NCI-H146 treated with DMSO at 0.1 percent for 48 hours (cell line): ENCODE measurements around the gene HIGD1A.

Source experiments
- DNase-seq: peaks from one replicate; lab custom pipeline; 2025; ENCODE audit not compliant: unreplicated experiment; lab: John Stamatoyannopoulos, UW

HIGD1A gene

DNA sequence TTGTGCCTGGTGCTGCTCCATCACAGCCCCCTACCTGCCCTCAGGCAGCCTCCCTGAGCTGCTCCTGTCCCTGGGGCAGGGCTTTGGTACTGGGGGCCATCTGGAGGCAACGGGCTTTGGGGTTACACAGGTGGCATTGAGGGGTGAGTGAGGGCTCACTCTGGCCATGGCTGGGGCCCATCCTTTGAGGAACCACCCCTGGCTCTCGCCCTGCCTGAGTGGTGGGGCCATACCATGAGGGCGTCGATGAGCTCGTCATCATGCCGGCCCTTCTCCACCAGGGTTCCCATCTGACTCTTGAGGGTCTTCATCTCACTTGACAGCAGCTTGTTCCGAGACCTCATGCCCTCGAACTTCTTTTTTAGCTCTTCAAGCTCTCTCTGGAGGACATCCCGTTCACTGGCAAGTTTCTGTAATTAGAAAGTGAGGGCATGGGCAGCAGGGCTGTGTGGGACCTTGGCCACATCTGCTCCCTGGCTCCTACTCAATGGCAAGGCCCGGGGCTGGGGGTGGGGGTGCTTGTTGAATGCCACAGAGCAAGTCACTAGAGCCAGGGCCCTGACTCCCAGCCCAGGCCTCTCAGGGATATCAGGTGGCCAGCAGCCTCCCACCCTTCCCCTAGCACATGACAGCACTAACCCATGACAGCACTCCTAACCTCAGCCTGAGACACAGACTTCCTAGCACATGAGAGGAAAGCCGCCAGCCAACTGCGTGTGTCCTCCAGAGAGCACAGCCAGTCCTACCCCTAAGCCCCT is 64.7 kb downstream of the HIGD1A start:
- DNase-seq = no peak

DNA sequence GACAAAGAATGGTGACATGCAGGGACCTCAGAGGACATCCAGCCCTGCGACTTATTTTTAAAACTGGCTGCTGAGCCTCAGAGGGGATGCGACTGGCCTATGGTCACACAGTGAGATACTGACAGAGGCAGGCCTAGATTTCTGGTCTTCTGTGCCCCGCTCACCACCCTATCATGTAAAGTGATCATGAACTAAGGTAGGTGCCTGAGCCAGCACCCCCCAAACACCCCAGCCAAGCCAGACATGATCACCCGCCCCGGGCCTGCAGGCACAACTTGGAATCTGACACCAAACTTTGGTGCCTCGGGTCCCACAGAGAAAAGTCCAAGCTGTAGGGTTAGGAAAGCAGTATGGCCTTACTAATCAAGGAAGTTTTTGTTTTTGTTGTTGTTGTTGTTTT is 67.8 kb downstream of the HIGD1A start:
- no peak for DNase-seq

DNA sequence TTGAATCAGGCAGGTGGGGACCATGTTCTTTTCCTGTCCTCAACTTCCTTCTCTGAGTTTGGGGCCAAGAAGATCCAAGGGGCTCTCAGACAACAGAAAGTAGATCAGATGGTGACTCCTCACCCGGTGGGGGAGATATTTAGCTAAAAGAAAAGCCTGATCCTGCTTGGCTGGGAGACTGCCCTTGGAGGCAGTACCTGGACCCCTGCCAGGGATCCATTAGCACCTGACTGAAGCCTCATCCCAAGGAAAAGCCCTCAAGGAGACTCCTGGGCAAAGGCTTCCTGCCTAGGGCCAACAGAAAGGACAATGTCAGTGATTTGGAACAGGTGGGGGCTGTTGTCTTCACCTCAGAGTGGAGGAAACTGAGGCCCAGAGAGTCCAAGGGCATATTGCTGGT is 68.2 kb downstream of the HIGD1A start:
- DNase-seq = no peak

DNA sequence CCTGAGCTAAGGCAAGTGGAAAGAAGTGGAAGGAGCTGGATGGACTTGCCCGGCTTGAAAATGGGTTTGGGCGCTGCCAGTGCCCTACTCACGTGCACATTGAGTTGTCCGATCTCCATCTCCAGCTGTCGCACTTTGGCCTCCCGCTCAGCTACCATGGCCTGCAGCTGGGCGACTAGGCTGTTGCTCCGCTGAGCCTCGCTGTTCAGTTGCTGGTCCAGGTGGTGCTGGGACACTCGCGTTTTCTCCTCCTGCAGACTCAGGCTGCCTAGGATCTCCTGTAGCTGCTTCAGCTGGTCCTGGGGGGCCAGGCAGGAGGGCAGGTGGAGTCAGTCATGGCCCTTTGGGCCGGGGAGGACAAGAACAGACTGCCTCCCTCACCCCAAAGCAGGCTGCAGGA is 68.7 kb downstream of the HIGD1A start:
- no peak for DNase-seq

DNA sequence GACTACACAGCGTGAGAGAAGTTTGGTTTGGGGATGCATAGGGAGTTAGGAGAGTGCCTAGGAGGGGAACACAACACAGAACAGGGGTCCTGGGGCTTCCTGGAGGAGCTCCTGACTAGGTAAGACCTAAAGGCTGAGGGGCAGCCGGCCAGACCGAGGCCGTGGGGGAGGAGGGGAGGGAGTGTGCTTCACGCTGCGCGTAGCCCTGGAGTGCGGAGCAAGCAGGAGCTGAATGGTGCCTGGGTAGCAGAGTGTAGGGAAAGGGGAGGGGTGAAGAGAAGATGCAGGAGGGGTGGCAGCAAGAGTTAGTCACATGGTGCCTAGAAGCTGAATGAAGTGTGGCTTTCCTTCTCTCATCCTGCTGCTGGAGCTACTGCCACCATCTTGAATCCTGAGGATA is 69.3 kb downstream of the HIGD1A start:
- no peak for DNase-seq

DNA sequence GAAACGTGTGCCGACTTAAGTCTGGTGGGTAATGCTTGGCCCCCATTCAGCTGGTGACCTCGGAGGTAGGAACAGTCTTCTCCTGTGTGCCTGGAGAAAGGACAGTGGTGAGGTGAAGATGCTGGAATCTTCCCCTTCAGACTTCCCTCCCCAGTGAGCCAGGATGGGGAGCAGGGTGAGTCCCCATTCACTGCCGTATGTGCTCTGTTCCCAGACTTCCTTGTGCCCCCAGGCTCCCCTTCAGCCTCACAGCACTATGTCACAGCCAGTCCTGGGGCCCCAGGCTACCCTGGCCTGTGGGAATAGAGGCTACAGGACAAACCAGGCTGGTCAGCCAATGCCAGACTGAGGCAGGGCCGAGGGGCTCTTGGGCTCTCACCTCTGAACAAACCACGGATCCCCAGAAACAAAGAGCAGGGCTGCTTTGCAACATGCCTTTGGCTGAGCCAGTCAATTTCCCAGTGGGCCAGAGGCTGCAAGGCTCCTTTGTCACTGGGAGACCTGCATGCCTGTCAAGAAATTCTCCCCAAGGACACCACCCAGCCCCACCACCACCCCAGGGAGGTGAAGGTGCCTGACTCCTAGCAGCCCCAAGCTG is 69.9 kb downstream of the HIGD1A start:
- no peak for DNase-seq

DNA sequence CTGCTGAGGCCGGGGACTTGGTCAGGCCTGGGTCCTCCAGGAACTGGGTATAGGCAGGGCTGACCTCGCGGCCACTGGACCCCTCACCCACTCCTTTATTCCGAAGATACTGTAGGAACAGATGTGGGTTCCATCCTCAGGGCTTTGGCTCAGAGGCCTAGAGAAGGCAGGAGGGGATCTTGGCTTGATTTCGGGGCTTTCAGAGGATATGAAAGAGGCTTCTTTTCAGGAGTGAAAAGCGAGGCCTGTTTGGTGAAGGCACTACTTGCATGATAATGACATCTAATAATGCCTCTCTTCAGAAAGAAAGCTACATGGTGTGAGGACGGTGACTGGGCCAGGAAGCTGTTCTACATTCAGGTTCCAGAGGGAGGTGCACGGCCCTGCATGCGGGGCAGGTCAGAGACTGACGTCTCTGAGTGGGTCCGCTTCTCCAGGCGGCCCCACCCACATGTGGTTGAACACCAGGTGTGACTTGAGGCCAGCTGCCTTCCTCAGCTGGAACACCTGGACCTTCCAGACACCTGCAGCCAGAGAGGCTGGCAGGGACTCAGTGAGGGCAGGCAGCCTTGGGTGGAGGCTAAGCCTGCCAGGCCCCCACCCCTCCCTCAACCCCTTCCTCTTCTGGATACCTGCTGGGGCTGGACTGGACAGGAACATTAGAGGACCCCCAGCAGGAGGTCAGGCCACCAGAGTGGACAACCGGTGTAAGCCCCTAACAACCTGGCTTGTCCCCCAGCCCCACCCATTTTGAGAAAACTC is 70.6 kb downstream of the HIGD1A start:
- no peak for DNase-seq
